Chondrocyte (in vitro differentiated cells): Measurements from ENCODE around the gene CDC37L1. TPM values are rescaled to one million over a fixed set of nuclear protein-coding genes. Genes with fewer than 3 reads are reported as not detected.
"Not testable (repeated sequence)": the region's sequence is repeated elsewhere in the genome, so short reads cannot be mapped to it uniquely, and the experiment has no call there.

ENCODE experiments used
- DNase-seq: peaks from one replicate; pipeline ENCODE4 v3.0.0; 2021; ENCODE audit warnings: mixed read lengths, low spot score
- H3K27ac Mint-ChIP-seq: one replicate; pipeline ENCODE4 v1.8.0; 2021; ENCODE audit warnings: mild to moderate bottlenecking, moderate library complexity, mixed read lengths; ENCODE audit not compliant: unreplicated experiment
- H3K27me3 Mint-ChIP-seq: 2 replicates; pipeline ENCODE4 v1.8.0; 2021; ENCODE audit warnings: low read depth, mixed read lengths
- H3K36me3 Mint-ChIP-seq: 2 replicates; pipeline ENCODE4 v1.8.0; 2021; ENCODE audit warnings: low read depth, mixed read lengths
- H3K4me1 Mint-ChIP-seq: 2 replicates; pipeline ENCODE4 v1.8.0; 2021; ENCODE audit warnings: low read depth, mild to moderate bottlenecking, mixed read lengths
- H3K4me3 Mint-ChIP-seq: one replicate; pipeline ENCODE4 v1.8.0; 2021; ENCODE audit warnings: mild to moderate bottlenecking, moderate library complexity, mixed read lengths; ENCODE audit not compliant: unreplicated experiment
- H3K9me3 Mint-ChIP-seq: 2 replicates; pipeline ENCODE4 v1.8.0; 2021; ENCODE audit warnings: low read depth, mixed read lengths
- CTCF ChIP-seq: fragments of 200-600 bp; sonication (generic); IDR thresholded peaks from 2 replicates; pipeline ENCODE4 v1.5.0; 2021; ENCODE audit warnings: antibody characterized with exemption, mild to moderate bottlenecking, moderate library complexity
- total RNA-seq: library from RNA; stranded (reverse); gene quantifications from 3 replicates; pipeline ENCODE4 v1.2.1, GENCODE V29; 2021

CDC37L1 gene
- total RNA-seq, 1 donor from 2014 or later, result 17.0 TPM

- H3K27ac Mint-ChIP-seq, result no peak overlapping the region
- H3K27me3 Mint-ChIP-seq, result no peaks in the 10 kb centered on the region
- H3K36me3 Mint-ChIP-seq, result no peaks in the 10 kb centered on the region
- peaks cover 4% of the 10 kb centered on the region for H3K9me3 Mint-ChIP-seq
- no peak overlapping the region for H3K4me3 Mint-ChIP-seq
- no peak for DNase-seq
- TF ChIP-seq CTCF, result no peak
- H3K4me1 Mint-ChIP-seq, result peaks cover 15% of the 10 kb centered on the region
These were observed 67.1 kb downstream of the CDC37L1 start for GRCh38 chr9:4746278-4747030.

GRCh38 chr9:4748612-4749011, 69.2 kb downstream of the CDC37L1 start:
- no peaks in the 10 kb centered on the region for H3K36me3 Mint-ChIP-seq
- peaks cover 5% of the 10 kb centered on the region for H3K4me1 Mint-ChIP-seq
- DNase-seq, result no peak
- H3K4me3 Mint-ChIP-seq, result no peak overlapping the region
- no peaks in the 10 kb centered on the region for H3K27me3 Mint-ChIP-seq
- H3K9me3 Mint-ChIP-seq, result peaks cover 4% of the 10 kb centered on the region
- no peak for TF ChIP-seq CTCF
- no peak overlapping the region for H3K27ac Mint-ChIP-seq

- Mint-ChIP-seq H3K36me3 (no peaks in the 10 kb centered on the region), H3K9me3 (no peaks in the 10 kb centered on the region), H3K4me1 (peaks cover 8% of the 10 kb centered on the region), H3K4me3 (no peak overlapping the region), H3K27ac (peak overlapping the region; percentile 39), H3K27me3 (no peaks in the 10 kb centered on the region)
- TF ChIP-seq CTCF, result peak; percentile 84
- no peak for DNase-seq
These were observed 70.8 kb downstream of the CDC37L1 start for GRCh38 chr9:4750023-4750673.

GRCh38 chr9:4754530-4754929, 75.2 kb downstream of the CDC37L1 start:
- H3K36me3 Mint-ChIP-seq, H3K9me3 Mint-ChIP-seq: not testable (repeated sequence)

GRCh38 chr9:4755026-4755609, 75.7 kb downstream of the CDC37L1 start:
- Mint-ChIP-seq H3K4me1 (peaks cover 13% of the 10 kb centered on the region), H3K27me3 (no peaks in the 10 kb centered on the region), H3K4me3 (no peak overlapping the region), H3K36me3 (no peaks in the 10 kb centered on the region), H3K9me3 (no peaks in the 10 kb centered on the region), H3K27ac (no peak overlapping the region)
- DNase-seq, result no peak
- no peak for TF ChIP-seq CTCF

More at GRCh38 chr9:4754530-4754929, 75.2 kb downstream of the CDC37L1 start:
- H3K4me1 Mint-ChIP-seq, result peaks cover 16% of the 10 kb centered on the region
- not testable (repeated sequence) for H3K4me3 Mint-ChIP-seq, H3K27me3 Mint-ChIP-seq, H3K27ac Mint-ChIP-seq, DNase-seq
